HEK293 (cell line): ENCODE data around the gene LRRC8E.
A peak's percentile ranks its signal among the peaks of the same experiment; 100 is the strongest.

ENCODE experiments used
- EGR2 ChIP-seq: fragments of 450-650 bp; formaldehyde crosslinking; IDR thresholded peaks from 2 replicates; pipeline ENCODE4 v1.5.1; 2016; ENCODE audit warnings: low read depth, missing biosample characterization, missing genetic modification characterization
- HIC1 ChIP-seq: fragments of 450-650 bp; formaldehyde crosslinking; IDR thresholded peaks from 2 replicates; pipeline ENCODE4 v1.5.1; 2016; ENCODE audit warnings: missing biosample characterization, missing genetic modification characterization
- KLF17 ChIP-seq: fragments of 450-650 bp; formaldehyde crosslinking; IDR thresholded peaks from 2 replicates; pipeline ENCODE4 v1.5.1; 2016; ENCODE audit warnings: missing biosample characterization, missing genetic modification characterization
- KLF9 ChIP-seq: fragments of 450-650 bp; formaldehyde crosslinking; IDR thresholded peaks from 2 replicates; pipeline ENCODE4 v1.5.1; 2016; ENCODE audit warnings: missing biosample characterization, missing genetic modification characterization, low read depth
- SALL2 ChIP-seq: fragments of 450-650 bp; formaldehyde crosslinking; IDR thresholded peaks from 2 replicates; pipeline ENCODE4 v1.5.0; 2017; ENCODE audit warnings: missing biosample characterization, mild to moderate bottlenecking, missing genetic modification characterization, borderline replicate concordance
- SETDB1 ChIP-seq: IDR thresholded peaks from one replicate; pipeline ENCODE4 v1.6.1; 2017; ENCODE audit warnings: mild to moderate bottlenecking, low read length, moderate library complexity, mixed read lengths; ENCODE audit not compliant: insufficient read length
- TSHZ1 ChIP-seq: fragments of 450-650 bp; formaldehyde crosslinking; IDR thresholded peaks from 2 replicates; pipeline ENCODE4 v1.5.1; 2016; ENCODE audit warnings: missing biosample characterization, missing genetic modification characterization, borderline replicate concordance
- ZBTB10 ChIP-seq: fragments of 450-650 bp; formaldehyde crosslinking; IDR thresholded peaks from 2 replicates; pipeline ENCODE4 v1.5.1; 2016; ENCODE audit warnings: missing biosample characterization, missing genetic modification characterization
- ZBTB26 ChIP-seq: fragments of 450-650 bp; formaldehyde crosslinking; optimal IDR thresholded peaks from 2 replicates; pipeline ENCODE3; 2016; ENCODE audit warnings: missing biosample characterization, mild to moderate bottlenecking, missing genetic modification characterization
- ZBTB48 ChIP-seq: fragments of 450-650 bp; formaldehyde crosslinking; IDR thresholded peaks from 2 replicates; pipeline ENCODE4 v1.5.1; 2016; ENCODE audit warnings: missing biosample characterization, missing genetic modification characterization
- ZNF155 ChIP-seq: fragments of 450-650 bp; formaldehyde crosslinking; IDR thresholded peaks from 2 replicates; pipeline ENCODE4 v1.5.1; 2016; ENCODE audit warnings: missing biosample characterization, missing genetic modification characterization
- ZNF175 ChIP-seq: fragments of 450-650 bp; formaldehyde crosslinking; IDR thresholded peaks from 2 replicates; pipeline ENCODE4 v1.5.1; 2016; ENCODE audit warnings: missing biosample characterization, missing genetic modification characterization
- ZNF2 ChIP-seq: fragments of 450-650 bp; formaldehyde crosslinking; IDR thresholded peaks from 2 replicates; pipeline ENCODE4 v1.5.1; 2016; ENCODE audit warnings: missing biosample characterization, missing genetic modification characterization
- ZNF341 ChIP-seq: fragments of 450-650 bp; formaldehyde crosslinking; IDR thresholded peaks from 2 replicates; pipeline ENCODE4; 2016; ENCODE audit warnings: low read depth, missing biosample characterization, missing genetic modification characterization
- ZNF37A ChIP-seq: fragments of 450-650 bp; IDR thresholded peaks from 2 replicates; pipeline ENCODE4 v1.5.1; 2018; ENCODE audit warnings: missing biosample characterization, missing genetic modification characterization
- ZNF394 ChIP-seq: fragments of 450-650 bp; formaldehyde crosslinking; IDR thresholded peaks from 2 replicates; pipeline ENCODE4 v1.5.1; 2016; ENCODE audit warnings: missing biosample characterization, missing genetic modification characterization, mild to moderate bottlenecking, moderate library complexity, borderline replicate concordance
- ZNF416 ChIP-seq: fragments of 450-650 bp; formaldehyde crosslinking; IDR thresholded peaks from 2 replicates; pipeline ENCODE4 v1.5.1; 2016; ENCODE audit warnings: missing biosample characterization, missing genetic modification characterization
- ZNF449 ChIP-seq: fragments of 450-650 bp; formaldehyde crosslinking; IDR thresholded peaks from 2 replicates; pipeline ENCODE4 v1.5.1; 2017; ENCODE audit warnings: missing biosample characterization, mild to moderate bottlenecking, missing genetic modification characterization, moderate library complexity
- ZNF488 ChIP-seq: fragments of 450-650 bp; formaldehyde crosslinking; IDR thresholded peaks from 2 replicates; pipeline ENCODE4 v1.5.1; 2016; ENCODE audit warnings: missing biosample characterization, missing genetic modification characterization
- ZNF560 ChIP-seq: fragments of 450-650 bp; formaldehyde crosslinking; IDR thresholded peaks from 2 replicates; pipeline ENCODE4 v1.5.1; 2017; ENCODE audit warnings: missing biosample characterization, missing genetic modification characterization, borderline replicate concordance
- ZNF670 ChIP-seq: fragments of 450-650 bp; formaldehyde crosslinking; IDR thresholded peaks from 2 replicates; pipeline ENCODE4 v1.5.1; 2016; ENCODE audit warnings: missing biosample characterization, missing genetic modification characterization, low read depth
- ZNF791 ChIP-seq: fragments of 450-650 bp; formaldehyde crosslinking; IDR thresholded peaks from 2 replicates; pipeline ENCODE4 v1.5.1; 2016; ENCODE audit warnings: missing biosample characterization, missing genetic modification characterization

LRRC8E gene

GRCh38 chr19:7874076-7874896 is 14.0 kb upstream of the LRRC8E start, which contains the start of gene PRR36 (continued):
- TF ChIP-seq TSHZ1 (tag by site-specific recombination) (no peak), KLF9 (peak; percentile 24; the same call in 1 of the 2 replicates), HIC1 (tag by site-specific recombination) (peak; percentile 63; the same call in 1 of the 2 replicates), ZBTB26 (tag by site-specific recombination) (peak; percentile 83), ZNF449 (tag by site-specific recombination) (no peak), ZNF341 (tag by site-specific recombination) (no peak), SETDB1 (no peak), ZNF175 (tag by site-specific recombination) (no peak), ZNF488 (tag by site-specific recombination) (no peak), ZNF155 (no peak), ZBTB48 (tag by site-specific recombination) (0 out of 2 replicates have a peak, but pooled peaks have one; percentile 6), ZNF416 (tag by site-specific recombination) (no peak), ZNF37A (tag by site-specific recombination) (no peak), ZNF560 (tag by site-specific recombination) (no peak), ZNF670 (tag by site-specific recombination) (no peak), ZBTB10 (tag by site-specific recombination) (peak; percentile 54; the same call in 1 of the 2 replicates), ZNF394 (tag by site-specific recombination) (peak; percentile 70; the same call in 1 of the 2 replicates), ZNF791 (tag by site-specific recombination) (no peak), KLF17 (tag by site-specific recombination) (peak; percentile 64; the same call in 1 of the 2 replicates), EGR2 (tag by site-specific recombination) (no peak), ZNF2 (no peak), SALL2 (tag by site-specific recombination) (no peak)
